ENCODE data around the gene CDC25B.

CDC25B gene

DNA sequence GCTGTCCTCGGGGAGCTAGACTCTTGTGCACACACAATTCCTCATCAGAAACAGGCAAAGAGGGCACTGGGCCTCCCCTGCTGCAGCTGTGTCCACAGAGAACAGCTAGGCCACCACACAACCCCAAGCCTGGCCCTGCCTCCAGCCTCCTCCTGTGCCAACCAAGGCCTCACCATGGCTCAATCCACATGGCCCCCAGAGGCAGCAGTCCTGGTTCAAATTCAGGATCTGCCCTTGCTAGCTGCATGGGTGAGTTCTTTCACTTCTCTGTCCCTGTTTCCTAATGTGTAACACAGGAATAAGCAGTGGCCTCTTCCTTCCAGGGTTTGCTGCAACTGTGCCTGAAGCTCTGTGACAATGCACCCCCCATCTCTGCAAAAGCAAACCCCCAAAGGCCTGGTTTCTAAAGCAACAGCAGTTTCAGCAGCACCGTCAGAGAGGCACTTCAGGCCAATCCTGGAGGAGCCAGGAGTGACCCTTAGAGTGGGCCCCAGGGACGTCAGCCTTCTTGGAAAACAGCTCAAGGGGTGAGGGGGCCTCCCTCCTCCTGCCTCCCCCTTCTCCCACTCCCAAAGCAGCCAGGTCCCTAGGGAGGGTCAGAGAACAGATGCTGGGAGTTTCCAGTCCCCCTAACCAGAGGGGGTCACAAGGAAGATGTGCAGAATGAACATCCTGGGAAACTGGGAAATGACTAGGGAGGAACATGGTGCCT lies 30.8 kb upstream of the CDC25B start:
- Histone ChIP-seq H3K4ac (ENCODE audit: low read depth in 1 of 2, low read length in 2 of 2) (peak overlapping the region in 1 of 2 experiments; percentile 24), H2BK5ac (ENCODE audit: low read depth, low read length, poor library complexity, severe bottlenecking) (no peak overlapping the region), H3K23ac (ENCODE audit: low read length in 2 of 2) (no peak overlapping the region), H4K91ac (ENCODE audit: low read length) (no peak overlapping the region), H3K9ac (ENCODE audit: low read length) (peak overlapping the region; percentile 82), H3K14ac (ENCODE audit: low read length in 2 of 2) (no peak overlapping the region), H3K4me1 (ENCODE audit: control insufficient read depth, insufficient read depth, low read depth, low read length) (peaks cover 21% of the 10 kb centered on the region), H2BK15ac (ENCODE audit: low read depth, poor library complexity, severe bottlenecking) (no peak overlapping the region), H3K4me2 (ENCODE audit: low read length, poor library complexity, severe bottlenecking) (no peak overlapping the region), H2BK120ac (ENCODE audit: low read depth, low read length) (no peak overlapping the region), H3K4me3 (ENCODE audit: insufficient read depth in 1 of 2, low read depth in 1 of 2, low read length in 2 of 2) (no peak overlapping the region), H3K27ac (ENCODE audit: low read length, poor library complexity, severe bottlenecking) (no peak overlapping the region), H3K18ac (ENCODE audit: low read depth in 1 of 2, low read length in 2 of 2) (peak overlapping the region in 1 of 2 experiments; percentile 42), H3K9me3 (ENCODE audit: control insufficient read depth, low read length) (no peaks in the 10 kb centered on the region), H2BK12ac (ENCODE audit: low read length in 2 of 2) (peak overlapping the region in 1 of 2 experiments; percentile 6), H3K27me3 (ENCODE audit: control insufficient read depth in 1 of 2, insufficient read depth in 1 of 2, low read length in 2 of 2) (no peaks in the 10 kb centered on the region), H4K8ac (ENCODE audit: low read length) (no peak overlapping the region), H2AK5ac (ENCODE audit: low read length, severe bottlenecking) (no peak overlapping the region), H2AFZ (ENCODE audit: low read depth, low read length) (no peak overlapping the region), H3K36me3 (ENCODE audit: control insufficient read depth in 1 of 2, insufficient read depth in 2 of 2, low read depth in 1 of 2, low read length in 2 of 2) (peaks cover 0 to 7% of the 10 kb centered on the region in 2 experiments), H3K79me1 (replicated peaks; ENCODE audit: low read length, poor library complexity, severe bottlenecking) (peaks cover 35% of the 10 kb centered on the region)
- 67% methylated on average over 2 of the region's 3 CpGs for WGBS
- no peak for DNase-seq

DNA sequence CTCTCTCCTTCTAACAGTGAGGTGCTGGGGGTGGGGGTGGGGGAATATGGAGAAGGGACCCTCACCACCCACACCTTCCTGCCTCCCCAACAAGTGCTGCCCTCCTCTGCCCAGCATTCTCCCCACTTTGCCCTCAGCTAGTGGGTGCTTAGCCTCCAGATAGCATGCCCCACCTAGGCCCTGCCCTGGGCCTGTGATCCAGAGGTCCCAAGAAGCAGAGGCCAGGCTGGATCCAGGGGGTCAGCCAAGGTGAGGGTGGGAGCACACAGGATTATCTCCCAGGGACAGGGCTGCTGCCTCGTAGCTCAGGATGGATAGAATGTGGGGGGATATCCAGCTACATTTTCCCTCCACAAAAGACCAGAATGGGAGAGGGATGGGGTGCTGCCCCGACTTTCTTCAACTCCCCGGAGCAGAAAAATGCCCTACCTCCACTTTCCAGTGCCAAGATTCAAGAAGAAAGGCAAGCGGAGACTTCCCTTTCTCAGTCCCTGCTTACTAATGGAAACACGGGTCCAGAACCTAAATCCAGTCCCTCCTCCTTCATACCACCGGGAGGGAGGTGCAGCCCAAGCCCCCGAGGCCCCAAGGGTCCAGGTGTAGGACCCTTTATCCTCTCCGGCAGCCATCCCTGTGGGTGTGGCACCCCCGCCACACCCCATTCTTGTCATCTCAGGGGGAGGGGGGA lies 29.5 kb upstream of the CDC25B start:
- peak overlapping the region in 1 of 2 experiments; percentile 41 for H3K14ac ChIP-seq (ENCODE audit: low read length in 2 of 2)
- H2BK5ac ChIP-seq (ENCODE audit: low read depth, low read length, poor library complexity, severe bottlenecking) = no peak overlapping the region
- no peak overlapping the region for H2BK15ac ChIP-seq (ENCODE audit: low read depth, poor library complexity, severe bottlenecking)
- no peak overlapping the region for H3K18ac ChIP-seq (ENCODE audit: low read depth in 1 of 2, low read length in 2 of 2)
- peak overlapping the region in 1 of 2 experiments; percentile 15 for H2BK12ac ChIP-seq (ENCODE audit: low read length in 2 of 2)
- H3K4me2 ChIP-seq (ENCODE audit: low read length, poor library complexity, severe bottlenecking) = peak overlapping the region; percentile 99
- H3K79me1 ChIP-seq (replicated peaks; ENCODE audit: low read length, poor library complexity, severe bottlenecking) = peaks cover 34% of the 10 kb centered on the region
- H3K9ac ChIP-seq (ENCODE audit: low read length) = peak overlapping the region; percentile 82
- no peak overlapping the region for H2AFZ ChIP-seq (ENCODE audit: low read depth, low read length)
- H2AK5ac ChIP-seq (ENCODE audit: low read length, severe bottlenecking) = peak overlapping the region; percentile 1
- peak overlapping the region in 1 of 2 experiments; percentile 43 for H3K23ac ChIP-seq (ENCODE audit: low read length in 2 of 2)
- peak overlapping the region; percentile 20 for H4K8ac ChIP-seq (ENCODE audit: low read length)
- WGBS = 49% methylated on average over 6 of the region's 9 CpGs
- H3K4me1 ChIP-seq (ENCODE audit: control insufficient read depth, insufficient read depth, low read depth, low read length) = peaks cover 19% of the 10 kb centered on the region
- no peaks in the 10 kb centered on the region for H3K9me3 ChIP-seq (ENCODE audit: control insufficient read depth, low read length)
- no peak overlapping the region for H2BK120ac ChIP-seq (ENCODE audit: low read depth, low read length)
- peak overlapping the region; percentile 80 for H4K91ac ChIP-seq (ENCODE audit: low read length)
- H3K4me3 ChIP-seq (ENCODE audit: insufficient read depth in 1 of 2, low read depth in 1 of 2, low read length in 2 of 2) = peak overlapping the region; percentile 85 to 90
- H3K36me3 ChIP-seq (ENCODE audit: control insufficient read depth in 1 of 2, insufficient read depth in 2 of 2, low read depth in 1 of 2, low read length in 2 of 2) = peaks cover 0 to 4% of the 10 kb centered on the region in 2 experiments
- no peak for DNase-seq
- no peak overlapping the region for H3K27ac ChIP-seq (ENCODE audit: low read length, poor library complexity, severe bottlenecking)
- no peak overlapping the region for H3K4ac ChIP-seq (ENCODE audit: low read depth in 1 of 2, low read length in 2 of 2)
- no peaks in the 10 kb centered on the region for H3K27me3 ChIP-seq (ENCODE audit: control insufficient read depth in 1 of 2, insufficient read depth in 1 of 2, low read length in 2 of 2)

DNA sequence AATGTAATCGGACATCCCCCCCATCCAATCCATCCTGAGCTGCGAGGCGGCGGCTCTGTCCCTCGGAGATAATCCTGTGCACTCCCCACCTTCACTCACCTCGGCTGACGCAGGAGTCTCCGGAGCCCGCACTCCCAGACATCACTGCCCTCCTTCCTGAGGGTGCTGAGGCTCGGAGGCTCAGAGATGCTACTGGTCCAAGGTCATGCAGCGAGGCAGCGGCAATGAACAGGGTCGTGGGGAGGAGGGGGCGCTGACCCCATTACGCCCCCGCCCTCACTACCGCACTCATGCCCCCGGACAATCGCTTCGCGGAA lies 29.0 kb upstream of the CDC25B start:
- Histone ChIP-seq H3K4me3 (ENCODE audit: insufficient read depth in 1 of 2, low read depth in 1 of 2, low read length in 2 of 2) (peak overlapping the region; percentile 85 to 90), H3K36me3 (ENCODE audit: control insufficient read depth in 1 of 2, insufficient read depth in 2 of 2, low read depth in 1 of 2, low read length in 2 of 2) (no peaks in the 10 kb centered on the region), H3K27me3 (ENCODE audit: control insufficient read depth in 1 of 2, insufficient read depth in 1 of 2, low read length in 2 of 2) (no peaks in the 10 kb centered on the region), H3K9ac (ENCODE audit: low read length) (peak overlapping the region; percentile 82), H3K18ac (ENCODE audit: low read depth in 1 of 2, low read length in 2 of 2) (peak overlapping the region in 1 of 2 experiments; percentile 46), H2BK12ac (ENCODE audit: low read length in 2 of 2) (no peak overlapping the region), H3K27ac (ENCODE audit: low read length, poor library complexity, severe bottlenecking) (no peak overlapping the region), H2BK15ac (ENCODE audit: low read depth, poor library complexity, severe bottlenecking) (no peak overlapping the region), H2BK120ac (ENCODE audit: low read depth, low read length) (no peak overlapping the region), H2BK5ac (ENCODE audit: low read depth, low read length, poor library complexity, severe bottlenecking) (no peak overlapping the region), H3K4ac (ENCODE audit: low read depth in 1 of 2, low read length in 2 of 2) (peak overlapping the region in 1 of 2 experiments; percentile 65), H3K23ac (ENCODE audit: low read length in 2 of 2) (peak overlapping the region in 1 of 2 experiments; percentile 29), H2AFZ (ENCODE audit: low read depth, low read length) (peak overlapping the region; percentile 93), H2AK5ac (ENCODE audit: low read length, severe bottlenecking) (no peak overlapping the region), H3K4me2 (ENCODE audit: low read length, poor library complexity, severe bottlenecking) (peak overlapping the region; percentile 99), H3K9me3 (ENCODE audit: control insufficient read depth, low read length) (no peaks in the 10 kb centered on the region), H4K91ac (ENCODE audit: low read length) (peak overlapping the region; percentile 80), H3K4me1 (ENCODE audit: control insufficient read depth, insufficient read depth, low read depth, low read length) (peaks cover 19% of the 10 kb centered on the region), H3K79me1 (replicated peaks; ENCODE audit: low read length, poor library complexity, severe bottlenecking) (peaks cover 34% of the 10 kb centered on the region), H3K14ac (ENCODE audit: low read length in 2 of 2) (peak overlapping the region; percentile 89), H4K8ac (ENCODE audit: low read length) (peak overlapping the region; percentile 52)
- DNase-seq = peak; percentile 12
- WGBS = 2% methylated on average over 13 of the region's 21 CpGs

Measured in mesenchymal stem cell (in vitro differentiated cells and primary cell).